Sigmoid colon (tissue), 4 donors: ENCODE measurements around the gene HAUS8.

Experiments used
- POLR2A ChIP-seq, 2 donors: fragments of 450-650 bp; IDR thresholded peaks; one replicate each; pipeline ENCODE4 v1.6.1; 2016; ENCODE audit warnings: antibody characterized with exemption in 2 of 2, mild to moderate bottlenecking in 2 of 2, moderate library complexity in 2 of 2
- POLR2AphosphoS5 ChIP-seq, 4 donors: sonication (generic); formaldehyde crosslinking; IDR thresholded peaks; one replicate each; pipeline ENCODE4 v1.6.1; 2017; ENCODE audit warnings: antibody characterized with exemption in 4 of 4
- TF ChIP-seq, protein P1 (sequence below), 4 experiments: fragments of 450-650 bp in 3 of 4; fragments of 200-600 bp in 1 of 4; IDR thresholded peaks; one replicate each; pipeline ENCODE4 v1.5.1; 2016 to 2019; ENCODE audit warnings: antibody characterized with exemption in 4 of 4, mild to moderate bottlenecking in 3 of 4, moderate library complexity in 2 of 4

DNA sequence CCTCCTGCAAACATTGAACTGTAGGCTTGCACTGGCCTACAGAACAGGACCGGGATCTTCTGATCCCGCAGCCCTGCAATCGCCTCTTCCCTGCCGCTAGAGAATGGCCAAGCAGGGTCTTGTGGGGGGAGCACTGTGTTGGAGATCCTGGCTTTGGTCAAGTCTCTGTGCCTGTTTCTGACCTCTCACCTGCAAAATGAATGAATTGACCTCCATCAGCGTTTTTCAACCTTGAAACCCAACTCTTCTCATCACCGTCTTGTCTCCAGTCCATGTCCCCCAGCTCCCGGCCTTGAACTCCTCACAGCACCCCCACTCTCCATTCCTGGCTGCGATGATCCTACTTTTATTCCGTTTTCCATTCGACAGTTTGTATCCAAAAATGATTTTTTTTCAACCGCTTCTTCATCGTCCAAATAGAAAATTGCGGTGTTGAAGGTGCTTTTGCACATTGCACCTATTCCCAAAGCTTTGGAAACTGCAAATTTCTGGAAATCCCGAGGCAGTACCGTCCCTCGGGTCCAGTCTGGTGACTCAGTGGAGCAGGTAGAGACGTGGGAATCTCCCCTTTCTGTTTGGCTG, 2.3 kb upstream of the HAUS8 start:
- TF ChIP-seq POLR2A (IDR thresholded peaks at IDR 0.05) (no peak), POLR2AphosphoS5 (IDR thresholded peaks at IDR 0.05) (no peak)
- TF ChIP-seq, protein P1, sequence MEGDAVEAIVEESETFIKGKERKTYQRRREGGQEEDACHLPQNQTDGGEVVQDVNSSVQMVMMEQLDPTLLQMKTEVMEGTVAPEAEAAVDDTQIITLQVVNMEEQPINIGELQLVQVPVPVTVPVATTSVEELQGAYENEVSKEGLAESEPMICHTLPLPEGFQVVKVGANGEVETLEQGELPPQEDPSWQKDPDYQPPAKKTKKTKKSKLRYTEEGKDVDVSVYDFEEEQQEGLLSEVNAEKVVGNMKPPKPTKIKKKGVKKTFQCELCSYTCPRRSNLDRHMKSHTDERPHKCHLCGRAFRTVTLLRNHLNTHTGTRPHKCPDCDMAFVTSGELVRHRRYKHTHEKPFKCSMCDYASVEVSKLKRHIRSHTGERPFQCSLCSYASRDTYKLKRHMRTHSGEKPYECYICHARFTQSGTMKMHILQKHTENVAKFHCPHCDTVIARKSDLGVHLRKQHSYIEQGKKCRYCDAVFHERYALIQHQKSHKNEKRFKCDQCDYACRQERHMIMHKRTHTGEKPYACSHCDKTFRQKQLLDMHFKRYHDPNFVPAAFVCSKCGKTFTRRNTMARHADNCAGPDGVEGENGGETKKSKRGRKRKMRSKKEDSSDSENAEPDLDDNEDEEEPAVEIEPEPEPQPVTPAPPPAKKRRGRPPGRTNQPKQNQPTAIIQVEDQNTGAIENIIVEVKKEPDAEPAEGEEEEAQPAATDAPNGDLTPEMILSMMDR (IDR thresholded peaks at IDR 0.05): no peak
